Transverse colon (tissue), 4 donors: ENCODE measurements around the gene EGR4.

ENCODE experiments used
- CTCF ChIP-seq, 5 experiments: fragments of 200-600 bp in 3 of 5; fragments of 450-650 bp in 2 of 5; sonication (generic) in 3 of 5; IDR thresholded peaks; 1 replicate in 2 of 5; 2 replicates in 3 of 5; pipeline ENCODE4 v1.5.1; 2016 to 2017; ENCODE audit warnings: antibody characterized with exemption in 5 of 5, inconsistent platforms in 3 of 5, mild to moderate bottlenecking in 2 of 5, moderate library complexity in 1 of 5
- POLR2AphosphoS5 ChIP-seq, 3 donors: sonication (generic); formaldehyde crosslinking; IDR thresholded peaks; one replicate each; pipeline ENCODE4 v1.6.1; 2016; ENCODE audit warnings: antibody characterized with exemption in 3 of 3

- TF ChIP-seq CTCF (IDR thresholded peaks at IDR 0.05) = no peak
- TF ChIP-seq POLR2AphosphoS5 (IDR thresholded peaks at IDR 0.05) = no peak
These were observed 36.8 kb downstream of the EGR4 start for GRCh38 chr2:73256618-73256922.
